Measurements from ENCODE around the gene CHN2.

Gene CHN2

DNA sequence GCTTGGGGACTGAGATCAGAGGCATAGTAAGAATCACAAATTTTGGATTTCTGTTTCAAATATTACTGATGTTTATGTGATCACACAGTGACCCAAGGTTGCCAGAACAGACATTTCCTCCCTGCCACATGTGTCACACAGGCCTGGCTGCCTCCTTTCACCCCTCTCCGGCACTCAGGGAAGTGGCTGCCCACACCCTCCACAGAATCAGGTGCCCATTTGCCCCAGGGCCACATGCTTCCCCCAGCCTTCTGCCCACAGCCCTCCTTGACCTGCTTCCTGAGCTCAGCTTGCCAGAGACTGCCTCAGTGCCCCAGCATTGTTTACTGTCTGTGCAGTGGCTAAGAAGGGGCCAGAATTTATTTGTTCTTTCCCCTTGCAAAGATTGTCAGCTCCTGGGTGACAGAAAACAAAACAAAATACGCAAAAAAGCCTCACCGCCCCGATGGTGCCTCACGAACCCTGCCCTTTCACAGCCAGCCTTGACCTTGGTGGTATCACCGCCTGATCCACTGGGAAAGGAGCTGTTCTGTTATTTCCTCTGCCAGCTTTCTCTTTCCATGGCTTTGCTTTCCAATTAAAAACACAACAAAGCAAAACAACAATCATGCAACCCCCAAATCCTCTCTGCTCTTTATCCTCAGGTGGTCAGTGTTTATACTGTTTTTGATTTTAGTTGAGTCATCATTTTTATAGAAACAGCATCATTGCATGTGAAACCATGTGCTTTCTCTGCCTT, 52.8 kb downstream of the CHN2 start:
- no peak overlapping the region for H3K4me3 ChIP-seq (ENCODE audit: low read length)
- TF ChIP-seq, protein P1, sequence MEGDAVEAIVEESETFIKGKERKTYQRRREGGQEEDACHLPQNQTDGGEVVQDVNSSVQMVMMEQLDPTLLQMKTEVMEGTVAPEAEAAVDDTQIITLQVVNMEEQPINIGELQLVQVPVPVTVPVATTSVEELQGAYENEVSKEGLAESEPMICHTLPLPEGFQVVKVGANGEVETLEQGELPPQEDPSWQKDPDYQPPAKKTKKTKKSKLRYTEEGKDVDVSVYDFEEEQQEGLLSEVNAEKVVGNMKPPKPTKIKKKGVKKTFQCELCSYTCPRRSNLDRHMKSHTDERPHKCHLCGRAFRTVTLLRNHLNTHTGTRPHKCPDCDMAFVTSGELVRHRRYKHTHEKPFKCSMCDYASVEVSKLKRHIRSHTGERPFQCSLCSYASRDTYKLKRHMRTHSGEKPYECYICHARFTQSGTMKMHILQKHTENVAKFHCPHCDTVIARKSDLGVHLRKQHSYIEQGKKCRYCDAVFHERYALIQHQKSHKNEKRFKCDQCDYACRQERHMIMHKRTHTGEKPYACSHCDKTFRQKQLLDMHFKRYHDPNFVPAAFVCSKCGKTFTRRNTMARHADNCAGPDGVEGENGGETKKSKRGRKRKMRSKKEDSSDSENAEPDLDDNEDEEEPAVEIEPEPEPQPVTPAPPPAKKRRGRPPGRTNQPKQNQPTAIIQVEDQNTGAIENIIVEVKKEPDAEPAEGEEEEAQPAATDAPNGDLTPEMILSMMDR (conservative IDR thresholded peaks at IDR 0.05; ENCODE audit: low read depth, low read length), result no peak
- no peak for DNase-seq (ENCODE audit: low read depth)

DNA sequence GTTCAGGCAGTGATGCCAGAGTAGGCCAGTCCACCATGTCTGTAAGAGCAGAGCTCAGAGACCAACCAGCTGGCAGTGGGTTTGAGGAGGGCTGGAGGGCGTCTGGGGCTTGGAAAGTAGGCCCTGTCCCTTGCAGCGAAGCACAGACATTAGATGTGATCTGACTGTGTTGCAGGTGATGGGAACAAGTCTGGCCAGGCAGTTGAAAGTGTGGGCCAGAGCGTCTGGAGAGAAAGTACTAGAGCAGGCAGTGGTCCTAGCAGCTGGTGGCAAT, 53.3 kb downstream of the CHN2 start:
- H3K4me3 ChIP-seq (ENCODE audit: low read length), result no peak overlapping the region
- TF ChIP-seq, protein P1 (conservative IDR thresholded peaks at IDR 0.05; ENCODE audit: low read depth, low read length), result no peak
- DNase-seq (ENCODE audit: low read depth), result no peak

DNA sequence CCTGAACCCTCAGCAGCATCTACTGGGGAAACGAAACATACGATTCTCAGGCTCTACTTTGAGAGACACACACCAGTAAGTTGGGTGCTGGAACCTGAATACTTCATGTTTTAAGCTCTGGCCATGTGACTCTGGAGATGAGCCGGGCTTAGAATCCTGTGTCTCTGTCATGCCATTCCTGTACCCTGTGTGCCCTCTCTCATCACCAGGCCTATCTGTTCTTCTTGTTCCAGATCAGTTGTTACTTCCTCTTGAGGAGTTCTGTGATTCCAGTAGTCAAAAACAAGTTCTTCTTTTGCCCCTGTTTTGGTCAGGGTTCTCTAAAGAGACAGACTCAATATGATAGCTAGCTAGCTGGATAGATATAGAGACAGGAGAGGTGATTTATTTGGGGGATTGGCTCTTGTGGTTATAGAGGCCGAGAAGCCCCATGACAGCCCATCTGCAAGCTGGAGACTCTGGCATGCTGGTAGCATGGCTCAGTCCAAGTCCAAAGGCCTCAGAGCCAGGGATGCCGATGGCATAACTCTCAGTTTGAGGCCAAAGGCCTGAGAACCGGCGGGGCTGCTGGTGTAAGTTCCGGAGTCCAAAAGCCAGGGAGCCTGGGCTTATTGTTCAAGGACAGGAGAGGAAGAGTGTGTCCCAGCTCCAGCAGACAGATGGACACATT, 54.3 kb downstream of the CHN2 start:
- no peak overlapping the region for H3K4me3 ChIP-seq (ENCODE audit: low read length)
- no peak for DNase-seq (ENCODE audit: low read depth)
- TF ChIP-seq, protein P1 (conservative IDR thresholded peaks at IDR 0.05; ENCODE audit: low read depth, low read length), result no peak

DNA sequence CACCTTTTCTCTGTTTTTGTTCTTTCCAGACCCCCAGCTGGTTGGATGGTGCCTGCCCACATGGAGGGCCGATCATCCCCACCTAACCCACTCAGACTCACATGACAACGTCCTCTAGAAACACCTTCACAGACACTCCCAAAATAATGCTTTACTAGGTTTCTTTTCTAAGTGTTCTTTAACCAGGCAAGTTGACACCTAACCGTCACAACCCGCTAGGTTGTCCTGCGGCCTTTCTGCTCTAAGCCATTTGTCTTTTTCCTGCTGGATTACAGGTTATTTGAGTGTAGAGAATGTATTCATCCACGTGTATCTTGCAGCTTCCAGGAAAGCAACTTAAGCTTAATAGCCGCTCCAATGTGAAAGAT, 54.8 kb downstream of the CHN2 start:
- DNase-seq (ENCODE audit: low read depth), result no peak
- TF ChIP-seq, protein P1 (conservative IDR thresholded peaks at IDR 0.05; ENCODE audit: low read depth, low read length), result no peak
- H3K4me3 ChIP-seq (ENCODE audit: low read length), result no peak overlapping the region

DNA sequence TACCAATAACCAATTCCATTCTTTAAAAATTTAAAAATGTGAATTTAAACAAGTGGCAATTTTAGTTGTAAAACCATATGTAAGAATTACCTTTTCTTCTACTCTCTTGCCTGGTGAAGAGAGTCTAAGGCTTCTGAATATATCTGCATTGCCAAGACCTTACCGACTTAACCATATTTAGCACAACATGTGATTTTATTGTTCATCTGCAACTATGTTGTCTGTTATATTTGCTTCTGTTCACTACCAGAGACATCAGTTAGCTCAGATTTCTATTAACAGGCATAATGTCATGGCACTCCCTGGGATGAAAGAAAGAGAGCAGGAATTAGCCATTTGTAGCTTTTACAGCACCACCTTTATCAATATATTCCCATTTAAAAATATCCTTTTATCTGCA, 55.3 kb downstream of the CHN2 start:
- DNase-seq (ENCODE audit: low read depth), result no peak
- TF ChIP-seq, protein P1 (conservative IDR thresholded peaks at IDR 0.05; ENCODE audit: low read depth, low read length), result no peak
- H3K4me3 ChIP-seq (ENCODE audit: low read length), result no peak overlapping the region

DNA sequence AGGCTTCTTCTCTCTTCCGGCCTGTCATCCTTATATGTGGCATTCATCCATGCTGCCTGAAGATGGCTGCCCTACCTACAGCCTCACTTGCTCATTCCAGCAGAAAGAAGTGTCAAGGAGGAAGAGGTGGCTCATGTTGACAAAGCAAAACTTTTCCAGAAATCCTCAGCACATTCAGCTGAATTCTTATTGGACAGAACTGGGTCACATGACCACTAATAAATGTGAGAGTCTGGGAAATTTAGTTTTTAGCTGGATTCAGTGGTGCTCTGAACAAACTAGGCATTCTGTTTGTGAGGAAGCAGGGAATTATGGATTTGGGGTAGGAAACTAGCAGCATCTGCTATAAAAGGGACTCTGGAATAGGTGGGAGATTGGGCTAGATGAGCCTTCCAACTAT, 58.6 kb downstream of the CHN2 start:
- DNase-seq (ENCODE audit: low read depth), result no peak
- TF ChIP-seq, protein P1 (conservative IDR thresholded peaks at IDR 0.05; ENCODE audit: low read depth, low read length), result no peak

DNA sequence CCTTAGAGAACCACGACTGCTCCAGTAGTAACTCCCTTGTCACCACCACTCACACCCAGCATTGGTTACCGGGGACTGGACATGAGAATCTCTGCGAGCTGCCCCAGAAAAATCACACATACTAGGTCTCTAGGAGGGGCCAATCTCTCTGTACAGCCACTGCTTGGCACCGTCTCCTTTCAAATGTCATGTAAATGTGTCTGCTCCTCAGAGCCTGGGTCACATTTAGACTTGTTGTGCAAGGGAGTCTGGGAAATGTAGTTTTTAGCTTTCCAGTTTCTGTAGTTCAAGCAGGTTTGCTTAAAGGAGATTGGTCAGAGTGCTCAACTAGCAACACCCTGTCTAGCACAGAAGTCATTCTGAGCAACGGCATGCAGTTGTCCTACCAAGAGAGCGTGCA, 60.0 kb downstream of the CHN2 start:
- no peak overlapping the region for H3K4me3 ChIP-seq (ENCODE audit: low read length)
- TF ChIP-seq, protein P1 (conservative IDR thresholded peaks at IDR 0.05; ENCODE audit: low read depth, low read length), result no peak
- DNase-seq (ENCODE audit: low read depth), result no peak

More for the DNA sequence above, 58.6 kb downstream of the CHN2 start:
- H3K4me3 ChIP-seq (ENCODE audit: low read length), result no peak overlapping the region
